T-helper 1 cell treated with Interleukin-12 subunit alpha and Interleukin-12 subunit beta and Interleukin-4 antibody, amounts not matched to agents 30 μg/mL and 1 μg/mL, for 36 hours (primary cell): ENCODE data around the gene ZNF185.

Experiments used
- H3K27ac Mint-ChIP-seq: one replicate; pipeline ENCODE4 v1.8.0; 2021; ENCODE audit warnings: mild to moderate bottlenecking, mixed read lengths
- H3K27me3 Mint-ChIP-seq: one replicate; pipeline ENCODE4 v1.8.0; 2021; ENCODE audit warnings: low read depth, mixed read lengths
- H3K36me3 Mint-ChIP-seq: one replicate; pipeline ENCODE4 v1.8.0; 2021; ENCODE audit warnings: low read depth, mixed read lengths
- H3K4me1 Mint-ChIP-seq: one replicate; pipeline ENCODE4 v1.8.0; 2021; ENCODE audit warnings: low read depth, mixed read lengths
- H3K4me3 Mint-ChIP-seq: one replicate; pipeline ENCODE4 v1.8.0; 2021; ENCODE audit warnings: mild to moderate bottlenecking, moderate library complexity, mixed read lengths
- H3K9me3 Mint-ChIP-seq: one replicate; pipeline ENCODE4 v1.8.0; 2021; ENCODE audit warnings: mixed read lengths

Gene ZNF185

DNA sequence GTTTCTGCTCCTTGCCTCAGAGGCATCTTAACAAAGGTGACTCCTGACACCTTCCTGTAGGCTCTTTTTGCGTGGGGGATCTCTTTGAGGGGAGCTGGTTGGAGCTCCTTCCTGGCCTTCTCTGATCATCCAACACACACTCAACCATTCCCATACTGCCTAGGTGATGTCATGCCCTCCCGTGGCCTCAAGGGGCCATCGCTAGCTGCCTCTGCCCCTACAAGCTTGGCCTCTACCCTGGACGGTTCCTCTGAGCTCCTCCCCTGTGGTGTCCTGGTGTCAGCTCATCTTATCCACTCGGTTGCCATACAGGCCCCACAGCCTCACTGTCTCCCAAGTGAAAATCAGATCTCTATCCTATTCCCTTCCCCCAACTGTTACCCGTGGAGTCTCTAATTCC is 13.7 kb upstream of the ZNF185 start:
- Mint-ChIP-seq H3K27me3 (peaks cover 9% of the 10 kb centered on the region), H3K36me3 (no peaks in the 10 kb centered on the region), H3K4me3 (no peak overlapping the region), H3K4me1 (no peaks in the 10 kb centered on the region), H3K9me3 (no peaks in the 10 kb centered on the region), H3K27ac (no peak overlapping the region)

DNA sequence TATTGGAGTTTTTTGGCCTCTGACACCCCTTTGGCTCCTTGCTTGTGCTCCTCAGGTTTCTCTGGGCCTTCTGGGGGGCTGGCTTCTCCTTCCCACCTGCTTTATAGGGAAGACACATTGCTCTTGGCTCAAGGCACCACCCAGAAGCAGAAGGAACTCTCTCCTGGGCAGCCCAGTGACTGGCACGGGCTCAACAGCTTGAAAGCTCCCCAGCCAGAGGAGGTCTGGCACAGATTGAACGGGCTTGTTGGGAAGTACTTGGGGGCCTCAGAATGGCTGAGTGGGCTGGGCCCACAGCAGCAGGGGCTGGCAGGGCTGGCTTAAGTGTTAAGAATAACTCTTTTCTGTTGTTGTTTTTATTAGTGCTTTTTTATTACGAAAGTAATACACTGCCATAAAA is 11.2 kb upstream of the ZNF185 start:
- H3K36me3 Mint-ChIP-seq, result no peaks in the 10 kb centered on the region
- no peaks in the 10 kb centered on the region for H3K9me3 Mint-ChIP-seq
- H3K27me3 Mint-ChIP-seq, result peaks cover 29% of the 10 kb centered on the region
- no peak overlapping the region for H3K27ac Mint-ChIP-seq
- no peaks in the 10 kb centered on the region for H3K4me1 Mint-ChIP-seq
- H3K4me3 Mint-ChIP-seq, result no peak overlapping the region

DNA sequence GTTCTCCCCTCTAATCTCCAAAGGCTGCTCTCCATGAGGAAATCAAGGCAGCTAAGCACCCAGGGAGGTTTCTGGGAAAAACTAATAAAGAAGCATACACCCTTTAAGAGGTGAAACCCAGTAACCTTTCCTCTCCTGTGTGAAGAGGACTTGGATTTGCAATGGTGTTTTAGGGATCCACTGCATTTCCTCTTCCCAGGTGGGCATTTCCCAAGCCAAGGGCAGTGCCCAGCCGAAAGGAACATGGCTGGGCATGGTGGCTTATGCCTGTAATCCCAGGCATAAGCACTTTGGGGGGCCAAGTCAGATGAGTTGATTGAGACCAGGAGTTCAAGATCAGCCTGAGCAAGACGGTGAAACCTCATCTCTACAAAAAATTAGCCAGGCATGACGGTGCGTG is 5.4 kb upstream of the ZNF185 start:
- no peak overlapping the region for H3K27ac Mint-ChIP-seq
- no peaks in the 10 kb centered on the region for H3K9me3 Mint-ChIP-seq
- H3K4me3 Mint-ChIP-seq, result no peak overlapping the region
- no peaks in the 10 kb centered on the region for H3K36me3 Mint-ChIP-seq
- H3K4me1 Mint-ChIP-seq, result no peaks in the 10 kb centered on the region
- H3K27me3 Mint-ChIP-seq, result peaks cover 47% of the 10 kb centered on the region

DNA sequence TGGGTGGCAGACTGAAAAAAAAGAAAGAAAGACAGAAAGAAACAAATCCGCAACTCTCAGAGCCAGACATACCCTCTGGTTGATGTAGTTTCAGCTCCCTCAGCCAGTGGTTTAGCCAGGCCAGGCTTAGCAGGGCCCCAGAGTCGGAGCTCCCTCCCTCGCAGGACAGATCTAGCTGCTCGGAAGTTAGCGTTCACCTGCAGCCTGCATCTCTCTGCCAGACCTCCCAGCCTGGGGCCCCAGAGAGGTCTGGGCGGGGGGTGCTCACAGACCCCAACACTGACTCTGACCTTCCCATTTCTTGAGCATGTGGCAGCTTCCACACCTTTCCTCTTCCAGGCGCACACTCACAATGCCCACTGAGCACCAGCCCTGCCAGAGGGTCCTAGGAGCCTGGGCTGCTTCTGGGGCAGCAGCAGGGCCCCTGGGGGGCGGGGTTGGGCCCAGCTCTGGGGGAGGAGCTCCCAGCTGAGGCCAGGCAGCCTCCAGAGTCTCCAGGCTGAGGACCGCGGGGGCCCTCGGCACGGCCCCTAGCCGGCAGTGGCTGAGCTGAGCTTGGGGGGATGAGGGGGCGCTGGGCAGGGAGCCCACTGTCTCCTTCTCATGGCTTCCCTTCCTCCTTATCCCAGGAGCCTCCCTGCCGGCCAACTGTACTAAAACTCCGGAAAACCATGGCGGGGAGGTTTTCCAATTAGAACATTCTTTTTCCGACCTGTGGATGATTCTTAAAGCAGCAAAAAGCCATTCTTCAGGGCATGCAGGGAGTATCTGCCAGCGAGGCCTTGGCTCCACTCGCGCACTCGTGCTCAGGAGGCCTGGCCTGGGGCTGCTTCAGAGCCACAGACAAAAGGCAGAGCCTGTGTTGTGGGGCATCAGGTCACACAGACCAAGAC is 4.6 kb upstream of the ZNF185 start:
- H3K36me3 Mint-ChIP-seq, result no peaks in the 10 kb centered on the region
- H3K27ac Mint-ChIP-seq, result no peak overlapping the region
- no peaks in the 10 kb centered on the region for H3K9me3 Mint-ChIP-seq
- H3K4me1 Mint-ChIP-seq, result no peaks in the 10 kb centered on the region
- no peak overlapping the region for H3K4me3 Mint-ChIP-seq
- H3K27me3 Mint-ChIP-seq, result peaks cover 44% of the 10 kb centered on the region

DNA sequence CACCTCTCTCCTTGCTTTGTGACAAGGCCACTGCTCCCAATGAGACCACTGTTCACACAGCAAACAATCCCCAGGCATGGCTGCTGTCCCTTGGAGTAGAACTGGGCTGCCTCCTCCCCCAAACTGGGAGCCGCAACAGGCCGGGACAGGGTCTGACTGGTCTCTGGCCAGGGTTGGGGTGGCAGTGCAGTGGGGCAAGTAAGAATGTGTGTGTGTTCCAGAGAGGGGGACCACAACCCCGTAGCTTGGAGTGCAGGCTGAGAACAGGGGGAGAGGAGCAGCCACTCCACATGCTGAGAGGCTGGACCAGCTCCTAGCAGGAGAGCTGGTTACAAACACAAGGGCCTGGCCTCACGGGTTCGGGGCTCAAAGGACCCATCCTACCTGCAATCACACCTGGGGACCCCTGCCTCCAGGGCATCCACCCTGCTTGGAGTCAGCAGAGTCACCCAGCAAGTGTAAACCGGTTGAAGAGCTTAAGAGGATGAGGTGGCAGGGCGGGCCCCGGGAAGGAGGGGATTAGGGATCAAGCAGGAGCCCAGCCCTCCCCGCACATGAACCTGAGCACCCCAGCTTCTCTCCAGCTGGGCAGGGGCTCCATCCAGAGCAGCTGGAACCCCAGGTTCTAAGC is 3.8 kb upstream of the ZNF185 start:
- Mint-ChIP-seq H3K36me3 (no peaks in the 10 kb centered on the region), H3K27me3 (peaks cover 40% of the 10 kb centered on the region), H3K27ac (no peak overlapping the region), H3K4me1 (no peaks in the 10 kb centered on the region), H3K4me3 (no peak overlapping the region), H3K9me3 (no peaks in the 10 kb centered on the region)

DNA sequence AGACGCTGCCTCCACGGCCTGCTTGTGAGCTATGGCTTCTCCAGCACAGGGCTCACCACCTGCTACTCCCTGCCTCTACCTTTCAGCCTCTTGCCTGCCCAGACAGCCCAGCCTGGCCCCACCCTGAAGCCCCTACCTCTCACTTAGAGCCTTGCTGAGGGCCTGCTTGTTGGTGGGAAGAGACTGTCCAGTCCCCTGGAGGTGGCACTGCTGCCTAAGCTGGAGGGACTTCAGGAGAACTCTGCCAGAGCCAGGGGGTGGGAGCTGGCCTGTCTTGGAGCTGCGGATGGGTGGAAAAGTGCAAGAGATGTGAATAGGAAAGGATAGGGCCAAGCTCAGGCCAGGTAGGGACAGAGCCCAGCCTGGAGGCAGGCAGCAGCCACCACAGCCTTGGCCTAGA is 2.7 kb upstream of the ZNF185 start:
- H3K9me3 Mint-ChIP-seq, result no peaks in the 10 kb centered on the region
- no peak overlapping the region for H3K4me3 Mint-ChIP-seq
- H3K27ac Mint-ChIP-seq, result no peak overlapping the region

DNA sequence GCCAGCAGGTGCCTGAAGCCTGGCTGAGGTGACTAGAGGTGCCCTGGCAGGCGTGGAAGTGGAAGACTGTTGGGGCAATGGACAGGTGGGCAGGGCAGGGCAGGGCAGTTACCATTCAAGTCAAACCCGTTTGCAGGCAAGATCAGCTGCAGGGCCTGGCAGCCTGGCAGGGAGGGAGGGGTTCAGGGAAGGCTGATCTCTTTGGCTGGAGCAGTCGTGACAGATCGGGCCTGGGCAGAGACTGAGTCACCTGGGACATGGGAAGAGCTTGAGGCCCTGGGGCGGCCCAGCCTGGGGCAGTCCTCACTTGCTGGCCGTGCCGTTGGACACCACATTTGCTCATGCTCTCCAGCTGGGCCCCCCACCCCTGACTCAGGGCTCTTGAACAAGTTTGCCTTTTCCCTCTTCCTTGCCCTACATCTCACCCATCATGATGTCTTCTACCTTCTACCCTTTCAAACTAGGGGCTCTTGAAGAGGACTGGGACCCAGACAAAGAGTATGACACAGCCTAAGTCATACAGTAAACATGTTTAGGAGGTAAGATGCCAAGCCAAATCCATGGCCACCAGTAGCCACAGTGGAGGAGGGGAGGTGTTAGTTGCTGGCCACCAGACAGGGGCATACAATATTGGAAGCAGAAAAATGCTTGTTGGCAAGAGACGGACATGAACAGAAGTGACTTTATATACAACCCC is 2.0 kb upstream of the ZNF185 start:
- peaks cover 23% of the 10 kb centered on the region for H3K27me3 Mint-ChIP-seq
- no peak overlapping the region for H3K4me3 Mint-ChIP-seq
- no peaks in the 10 kb centered on the region for H3K9me3 Mint-ChIP-seq
- no peaks in the 10 kb centered on the region for H3K36me3 Mint-ChIP-seq
- H3K27ac Mint-ChIP-seq, result no peak overlapping the region
- no peaks in the 10 kb centered on the region for H3K4me1 Mint-ChIP-seq

More for the DNA sequence above, 2.7 kb upstream of the ZNF185 start:
- no peaks in the 10 kb centered on the region for H3K36me3 Mint-ChIP-seq
- H3K27me3 Mint-ChIP-seq, result peaks cover 29% of the 10 kb centered on the region
- H3K4me1 Mint-ChIP-seq, result no peaks in the 10 kb centered on the region

DNA sequence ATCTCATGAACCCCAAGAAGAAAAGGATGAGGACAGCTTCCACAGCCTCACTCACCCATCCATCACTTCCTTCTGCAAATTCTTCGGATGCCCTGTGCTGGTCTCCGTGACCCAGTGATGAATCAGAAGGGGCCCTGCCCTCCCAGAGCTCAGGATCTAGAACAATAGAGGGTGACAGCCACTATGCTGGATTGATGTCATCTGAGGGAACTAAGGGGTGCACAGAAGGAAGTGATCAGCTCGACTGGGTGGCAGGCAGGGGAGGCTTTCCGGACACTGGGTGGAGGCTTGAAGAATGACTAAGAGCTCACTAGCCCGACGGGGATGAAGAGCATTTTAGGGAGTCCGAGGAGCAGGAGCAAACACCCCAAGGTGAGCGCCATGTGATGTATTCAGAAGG is 1.4 kb upstream of the ZNF185 start:
- no peak overlapping the region for H3K4me3 Mint-ChIP-seq
- H3K27ac Mint-ChIP-seq, result no peak overlapping the region
- H3K9me3 Mint-ChIP-seq, result no peaks in the 10 kb centered on the region
- no peaks in the 10 kb centered on the region for H3K36me3 Mint-ChIP-seq
- peaks cover 18% of the 10 kb centered on the region for H3K27me3 Mint-ChIP-seq
- no peaks in the 10 kb centered on the region for H3K4me1 Mint-ChIP-seq

DNA sequence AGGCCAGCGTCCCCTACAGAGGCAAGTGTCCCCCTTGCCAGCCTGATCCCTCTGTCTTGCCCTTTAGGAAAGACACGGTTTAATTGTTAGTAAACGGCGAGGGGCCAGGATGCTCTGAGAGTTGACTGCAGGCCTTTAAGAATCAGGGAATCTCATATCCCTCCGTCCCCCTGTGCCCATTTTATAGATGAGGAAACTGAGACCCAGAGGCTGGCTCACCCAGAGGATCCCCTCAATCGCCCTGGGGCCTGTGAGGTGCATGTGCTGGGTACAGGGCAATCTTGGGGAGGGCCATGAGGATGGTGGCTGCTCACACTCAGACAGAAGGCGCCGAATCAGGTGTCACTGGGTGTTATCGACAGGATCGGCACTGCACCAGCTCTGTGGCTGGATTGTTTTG is 575 bp downstream of the ZNF185 start:
- Mint-ChIP-seq H3K27ac (no peak overlapping the region), H3K9me3 (no peaks in the 10 kb centered on the region), H3K36me3 (no peaks in the 10 kb centered on the region), H3K4me3 (no peak overlapping the region), H3K4me1 (no peaks in the 10 kb centered on the region), H3K27me3 (peaks cover 18% of the 10 kb centered on the region)

DNA sequence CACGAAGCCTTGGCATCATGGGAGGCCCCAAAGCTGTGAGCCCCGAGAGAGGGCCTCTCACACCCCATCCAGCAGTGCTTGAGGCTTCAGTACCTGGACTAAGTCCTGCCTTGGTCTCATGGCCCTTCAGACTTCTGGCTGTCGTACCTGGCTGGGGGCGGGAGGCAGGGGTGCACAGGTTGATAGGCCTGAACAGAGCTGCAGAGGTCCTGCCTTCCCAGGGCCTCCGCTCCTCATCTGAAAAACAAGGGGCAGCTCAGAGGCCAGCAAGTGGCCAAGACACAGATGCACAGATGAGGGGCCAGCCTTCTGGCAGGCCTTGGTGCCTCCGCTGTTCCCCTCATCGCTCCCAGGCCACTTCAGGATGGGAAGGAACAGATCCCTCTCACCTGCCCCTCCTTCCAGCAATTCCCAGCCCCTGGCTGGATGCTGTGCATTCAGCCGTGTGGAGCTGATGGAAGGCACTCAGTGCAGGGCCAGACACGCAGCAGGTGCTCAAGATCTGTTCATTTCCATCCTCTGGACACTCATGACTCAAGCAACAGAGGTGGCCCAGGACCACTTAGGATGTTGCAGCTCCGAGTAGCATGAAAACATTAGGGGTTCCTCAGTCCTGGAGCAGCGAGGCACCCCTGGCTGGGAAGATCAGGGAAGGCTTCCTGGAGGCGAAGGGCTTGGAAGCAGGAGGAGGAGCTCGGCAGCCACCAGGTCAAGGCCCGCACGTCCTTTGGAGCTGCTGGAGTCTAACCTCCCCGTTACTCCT is 1.4 kb downstream of the ZNF185 start:
- H3K4me3 Mint-ChIP-seq, result no peak overlapping the region
- H3K36me3 Mint-ChIP-seq, result no peaks in the 10 kb centered on the region
- H3K27me3 Mint-ChIP-seq, result peaks cover 18% of the 10 kb centered on the region
- no peaks in the 10 kb centered on the region for H3K4me1 Mint-ChIP-seq
- H3K27ac Mint-ChIP-seq, result no peak overlapping the region
- H3K9me3 Mint-ChIP-seq, result no peaks in the 10 kb centered on the region

DNA sequence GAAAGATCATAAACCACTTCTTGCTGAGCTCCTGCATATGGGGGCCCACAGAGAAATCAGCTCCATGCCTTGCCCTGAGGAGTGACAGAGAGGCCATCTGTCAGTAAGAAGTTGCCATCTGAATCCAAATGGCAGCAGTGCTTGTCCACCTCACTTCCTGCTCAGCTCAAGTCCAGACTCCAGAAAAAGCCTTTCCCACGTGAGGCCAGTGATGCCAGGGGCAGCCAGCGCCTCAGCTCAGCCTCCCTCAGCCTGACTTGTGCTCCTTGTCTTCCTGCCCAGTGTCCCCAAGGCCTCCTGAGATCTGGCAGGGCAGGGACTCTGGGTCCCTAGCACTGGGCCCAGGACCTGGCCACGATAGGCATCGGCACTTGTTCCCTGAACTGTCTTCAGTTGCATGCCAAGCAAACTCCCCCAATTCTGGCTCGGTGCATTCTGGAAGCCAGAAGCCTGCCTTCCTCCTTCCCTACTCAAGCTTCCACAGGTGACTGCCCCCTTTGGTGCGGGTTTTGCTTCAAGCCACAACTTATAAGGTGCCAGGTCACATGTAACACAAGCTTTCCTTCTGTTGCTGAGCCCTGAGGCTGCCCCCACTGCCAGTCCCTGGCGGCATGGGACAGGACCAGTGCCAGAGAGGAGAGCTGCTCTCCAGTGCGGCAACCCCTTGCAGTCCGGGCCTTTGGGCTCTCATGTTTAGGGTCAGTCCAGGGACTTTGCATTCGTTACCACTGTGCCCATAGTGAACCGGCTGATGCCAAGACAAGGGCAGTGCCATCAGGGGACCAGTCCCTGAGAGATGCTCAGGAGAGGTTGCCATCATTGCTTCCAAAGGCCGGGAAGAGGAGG is 2.2 kb downstream of the ZNF185 start:
- H3K27ac Mint-ChIP-seq, result no peak overlapping the region
- H3K4me1 Mint-ChIP-seq, result no peaks in the 10 kb centered on the region
- no peaks in the 10 kb centered on the region for H3K9me3 Mint-ChIP-seq
- H3K27me3 Mint-ChIP-seq, result peaks cover 18% of the 10 kb centered on the region
- no peaks in the 10 kb centered on the region for H3K36me3 Mint-ChIP-seq
- H3K4me3 Mint-ChIP-seq, result no peak overlapping the region

DNA sequence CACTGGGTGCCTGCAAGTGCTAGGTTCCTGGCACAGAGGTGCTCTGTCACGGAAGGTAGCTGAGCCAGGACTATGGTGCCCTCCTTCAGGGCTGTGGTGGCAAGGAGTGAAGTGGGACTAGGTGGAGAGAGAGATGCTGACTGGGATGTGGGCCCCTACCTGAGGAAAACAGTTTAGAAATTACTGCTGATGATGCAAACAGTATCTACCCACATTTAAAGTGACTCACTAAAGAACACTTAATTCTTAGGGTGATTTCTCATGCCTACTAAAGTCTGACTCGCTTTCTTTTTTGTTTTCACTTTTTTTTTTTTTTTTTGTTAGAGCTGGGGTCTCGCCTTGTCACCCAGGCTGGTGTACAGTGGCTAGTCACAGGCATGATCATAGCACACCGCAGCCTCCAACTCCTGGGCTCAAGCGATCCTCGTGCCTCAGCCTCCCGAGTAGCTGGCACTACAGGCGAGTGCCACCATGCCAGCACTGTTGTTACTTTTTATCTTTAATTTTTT is 3.1 kb downstream of the ZNF185 start:
- no peaks in the 10 kb centered on the region for H3K36me3 Mint-ChIP-seq
- no peaks in the 10 kb centered on the region for H3K9me3 Mint-ChIP-seq
- H3K4me3 Mint-ChIP-seq, result no peak overlapping the region
- peaks cover 13% of the 10 kb centered on the region for H3K27me3 Mint-ChIP-seq
- no peaks in the 10 kb centered on the region for H3K4me1 Mint-ChIP-seq
- no peak overlapping the region for H3K27ac Mint-ChIP-seq

DNA sequence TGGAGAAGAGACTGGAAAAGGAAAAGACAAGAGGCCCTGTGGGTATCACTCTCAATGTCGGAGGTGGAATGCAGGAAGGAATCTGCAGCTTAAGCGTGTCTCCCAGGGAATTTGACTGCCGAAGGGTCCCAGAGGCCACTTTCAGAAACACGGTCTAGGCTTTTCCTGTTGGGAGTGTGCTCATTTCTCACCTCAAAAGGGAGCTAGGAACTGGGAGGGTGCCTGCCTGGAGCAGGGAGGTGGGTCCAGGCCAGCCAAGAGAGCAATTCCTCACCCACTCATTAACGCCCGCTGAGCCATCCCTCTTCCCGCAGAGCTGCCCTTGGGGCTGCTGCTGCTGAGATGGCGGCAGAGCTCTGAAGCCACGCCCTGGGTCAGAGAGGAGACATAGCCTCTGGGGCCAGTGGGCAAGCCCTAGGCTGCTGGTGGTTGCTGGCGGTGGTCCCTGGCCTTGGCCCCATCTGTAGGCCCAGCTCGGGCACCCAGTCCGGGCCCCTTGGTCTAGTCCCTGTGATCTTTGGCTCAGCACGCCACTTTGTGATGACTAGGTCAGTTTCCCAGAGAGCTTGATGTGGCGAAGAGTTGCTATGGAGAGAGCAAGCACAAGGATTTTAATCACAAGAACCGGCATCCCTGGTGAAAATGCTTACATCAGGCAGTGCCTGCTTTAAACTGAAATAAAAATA is 4.1 kb downstream of the ZNF185 start:
- Mint-ChIP-seq H3K4me1 (no peaks in the 10 kb centered on the region), H3K9me3 (no peaks in the 10 kb centered on the region), H3K36me3 (no peaks in the 10 kb centered on the region), H3K27me3 (peaks cover 4% of the 10 kb centered on the region), H3K27ac (no peak overlapping the region), H3K4me3 (no peak overlapping the region)
